Stimulated activated CD8-positive, alpha-beta memory T cell treated with anti-CD3 and anti-CD28 coated beads, Interleukin-7, amount 100 ng/mL, for 1 hour (primary cell): Measurements from ENCODE around the gene GRK5.

Experiments
- DNase-seq, 2 donors: peaks; one replicate each; pipeline ENCODE4 v3.0.0-alpha.2; 2020; ENCODE audit warnings: low read depth in 2 of 2

The GRK5 gene

GRCh38 chr10:119360181-119360921, 153.0 kb downstream of the GRK5 start:
- DNase-seq: no peak

GRCh38 chr10:119361037-119361436, 153.7 kb downstream of the GRK5 start:
- no peak for DNase-seq

- DNase-seq: no peak
These were observed 154.8 kb downstream of the GRK5 start for GRCh38 chr10:119362122-119362521.

- DNase-seq: no peak
These were observed 157.6 kb downstream of the GRK5 start for GRCh38 chr10:119364645-119365600.

GRCh38 chr10:119365773-119366599, 158.6 kb downstream of the GRK5 start:
- DNase-seq: no peak

- DNase-seq: no peak
These were observed 160.6 kb downstream of the GRK5 start for GRCh38 chr10:119367841-119368549.

GRCh38 chr10:119368581-119368980, 161.2 kb downstream of the GRK5 start:
- DNase-seq: no peak

GRCh38 chr10:119368991-119369869, 161.9 kb downstream of the GRK5 start:
- DNase-seq: no peak

GRCh38 chr10:119370111-119370741, 162.9 kb downstream of the GRK5 start:
- no peak for DNase-seq

GRCh38 chr10:119370972-119371703, 163.8 kb downstream of the GRK5 start:
- DNase-seq: no peak

- no peak for DNase-seq
These were observed 164.6 kb downstream of the GRK5 start for GRCh38 chr10:119371704-119372663.

- no peak for DNase-seq
These were observed 166.1 kb downstream of the GRK5 start for GRCh38 chr10:119373294-119374102.

GRCh38 chr10:119374236-119374635, 166.9 kb downstream of the GRK5 start:
- DNase-seq: no peak

- no peak for DNase-seq
These were observed 168.4 kb downstream of the GRK5 start for GRCh38 chr10:119375574-119376272.

- DNase-seq: no peak
These were observed 170.1 kb downstream of the GRK5 start for GRCh38 chr10:119377451-119377957.
